ENCODE results near the gene RFC5. TPM values are rescaled to one million over a fixed set of nuclear protein-coding genes. Genes with fewer than 3 reads are reported as not detected.

Gene RFC5
- total RNA-seq, 1 donor from 2014 or later: 5.8 TPM

- FAIRE-seq (no peak), DNase-seq (ENCODE audit: low read depth) (no peak)
- H3K27me3 Mint-ChIP-seq (ENCODE audit: low read depth, unreplicated experiment): no peaks in the 10 kb centered on the region
- peaks cover 19% of the 10 kb centered on the region for H3K4me1 Mint-ChIP-seq (ENCODE audit: low read depth, unreplicated experiment)
- Histone ChIP-seq H3K9me3 (ENCODE audit: insufficient read depth, low read depth, low read length) (no peaks in the 10 kb centered on the region), H3K36me3 (ENCODE audit: insufficient read depth, low read length) (no peaks in the 10 kb centered on the region), H3K4me1 (ENCODE audit: insufficient read depth, low read length) (peaks cover 5% of the 10 kb centered on the region), H3K9ac (ENCODE audit: low read length) (no peak overlapping the region), H3K27ac (ENCODE audit: low read depth, low read length) (no peak overlapping the region), H3K4me2 (ENCODE audit: low read length) (no peak overlapping the region), H2AFZ (ENCODE audit: low read depth, low read length) (no peak overlapping the region), H3K79me2 (ENCODE audit: insufficient read depth, low read length) (peaks cover 17% of the 10 kb centered on the region), H3K27me3 (ENCODE audit: insufficient read depth, low read length) (no peaks in the 10 kb centered on the region), H4K20me1 (ENCODE audit: insufficient read depth, low read length) (no peaks in the 10 kb centered on the region), H3K4me3 (ENCODE audit: insufficient read depth, low read depth, low read length) (no peak overlapping the region)
- no peaks in the 10 kb centered on the region for H3K36me3 Mint-ChIP-seq (ENCODE audit: low read depth, unreplicated experiment)
- no peak overlapping the region for H3K4me3 Mint-ChIP-seq (ENCODE audit: unreplicated experiment)
- no peak for TF ChIP-seq CTCF (IDR thresholded peaks at IDR 0.05; ENCODE audit: insufficient read depth, low read depth, low read length)
- no peak for TF ChIP-seq EZH2 (IDR thresholded peaks at IDR 0.05; ENCODE audit: insufficient read depth, low read length)
- H3K27ac Mint-ChIP-seq (ENCODE audit: unreplicated experiment): no peak overlapping the region
- no peaks in the 10 kb centered on the region for H3K9me3 Mint-ChIP-seq (ENCODE audit: unreplicated experiment)
Measured at GRCh38 chr12:118065380-118065779, 48.9 kb downstream of the RFC5 start.

DNA sequence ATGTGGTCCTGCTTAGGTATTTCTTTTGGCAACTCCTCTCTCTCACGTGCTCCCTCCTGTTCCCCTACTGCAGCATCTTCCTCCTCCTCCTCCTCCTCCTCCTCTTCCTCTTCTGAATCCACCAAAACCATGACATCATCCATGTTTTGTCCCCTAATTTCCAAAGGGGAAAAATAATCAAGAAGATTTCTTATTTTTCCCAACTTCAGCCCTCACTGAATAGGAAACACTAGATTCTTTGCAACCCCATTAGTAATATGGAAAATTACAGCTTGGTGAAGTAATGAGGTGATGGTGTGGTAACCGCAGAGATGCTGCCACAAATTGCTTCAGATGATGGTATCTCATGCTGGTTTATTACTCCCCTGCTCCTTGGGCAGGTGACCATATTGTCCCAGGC is 51.9 kb downstream of the RFC5 start:
- Mint-ChIP-seq H3K4me1 (ENCODE audit: low read depth, unreplicated experiment) (peaks cover 10% of the 10 kb centered on the region), H3K27ac (ENCODE audit: unreplicated experiment) (no peak overlapping the region), H3K36me3 (ENCODE audit: low read depth, unreplicated experiment) (no peaks in the 10 kb centered on the region), H3K9me3 (ENCODE audit: unreplicated experiment) (no peaks in the 10 kb centered on the region), H3K27me3 (ENCODE audit: low read depth, unreplicated experiment) (no peaks in the 10 kb centered on the region), H3K4me3 (ENCODE audit: unreplicated experiment) (no peak overlapping the region)
- no peaks in the 10 kb centered on the region for H3K79me2 ChIP-seq (ENCODE audit: insufficient read depth, low read length)
- H3K4me1 ChIP-seq (ENCODE audit: insufficient read depth, low read length): no peaks in the 10 kb centered on the region
- H3K4me3 ChIP-seq (ENCODE audit: insufficient read depth, low read depth, low read length): no peak overlapping the region
- FAIRE-seq: no peak
- TF ChIP-seq CTCF (IDR thresholded peaks at IDR 0.05; ENCODE audit: insufficient read depth, low read depth, low read length): no peak
- TF ChIP-seq EZH2 (IDR thresholded peaks at IDR 0.05; ENCODE audit: insufficient read depth, low read length): no peak
- no peak overlapping the region for H3K4me2 ChIP-seq (ENCODE audit: low read length)
- DNase-seq (ENCODE audit: low read depth): no peak
- H3K27me3 ChIP-seq (ENCODE audit: insufficient read depth, low read length): no peaks in the 10 kb centered on the region
- no peaks in the 10 kb centered on the region for H3K36me3 ChIP-seq (ENCODE audit: insufficient read depth, low read length)
- no peak overlapping the region for H3K9ac ChIP-seq (ENCODE audit: low read length)
- no peaks in the 10 kb centered on the region for H4K20me1 ChIP-seq (ENCODE audit: insufficient read depth, low read length)
- H2AFZ ChIP-seq (ENCODE audit: low read depth, low read length): no peak overlapping the region
- no peaks in the 10 kb centered on the region for H3K9me3 ChIP-seq (ENCODE audit: insufficient read depth, low read depth, low read length)
- no peak overlapping the region for H3K27ac ChIP-seq (ENCODE audit: low read depth, low read length)

- peaks cover 3% of the 10 kb centered on the region for H3K36me3 Mint-ChIP-seq (ENCODE audit: low read depth, unreplicated experiment)
- no peak for FAIRE-seq
- H3K4me3 Mint-ChIP-seq (ENCODE audit: unreplicated experiment): no peak overlapping the region
Measured at GRCh38 chr12:118070650-118071049, 54.1 kb downstream of the RFC5 start.

More at GRCh38 chr12:118070650-118071049, 54.1 kb downstream of the RFC5 start:
- TF ChIP-seq CTCF (IDR thresholded peaks at IDR 0.05; ENCODE audit: insufficient read depth, low read depth, low read length): no peak
- no peak for TF ChIP-seq EZH2 (IDR thresholded peaks at IDR 0.05; ENCODE audit: insufficient read depth, low read length)
- Mint-ChIP-seq H3K9me3 (ENCODE audit: unreplicated experiment) (no peaks in the 10 kb centered on the region), H3K27me3 (ENCODE audit: low read depth, unreplicated experiment) (no peaks in the 10 kb centered on the region), H3K4me1 (ENCODE audit: low read depth, unreplicated experiment) (no peaks in the 10 kb centered on the region), H3K27ac (ENCODE audit: unreplicated experiment) (no peak overlapping the region)
- Histone ChIP-seq H3K4me2 (ENCODE audit: low read length) (no peak overlapping the region), H3K36me3 (ENCODE audit: insufficient read depth, low read length) (no peaks in the 10 kb centered on the region), H3K79me2 (ENCODE audit: insufficient read depth, low read length) (no peaks in the 10 kb centered on the region), H3K4me3 (ENCODE audit: insufficient read depth, low read depth, low read length) (no peak overlapping the region), H3K27ac (ENCODE audit: low read depth, low read length) (no peak overlapping the region), H3K4me1 (ENCODE audit: insufficient read depth, low read length) (no peaks in the 10 kb centered on the region), H3K27me3 (ENCODE audit: insufficient read depth, low read length) (no peaks in the 10 kb centered on the region), H3K9ac (ENCODE audit: low read length) (no peak overlapping the region), H4K20me1 (ENCODE audit: insufficient read depth, low read length) (no peaks in the 10 kb centered on the region), H3K9me3 (ENCODE audit: insufficient read depth, low read depth, low read length) (no peaks in the 10 kb centered on the region), H2AFZ (ENCODE audit: low read depth, low read length) (no peak overlapping the region)
- DNase-seq (ENCODE audit: low read depth): no peak
